GM18909 (cell line): ENCODE measurements around the gene MED12L.

Experiments
- ATAC-seq: cut with Tn5 transposase; IDR thresholded peaks from one replicate; pipeline ENCODE4 v1.9.1; 2021; ENCODE audit warnings: mild to moderate bottlenecking; ENCODE audit not compliant: unreplicated experiment, poor library complexity

Gene MED12L

DNA sequence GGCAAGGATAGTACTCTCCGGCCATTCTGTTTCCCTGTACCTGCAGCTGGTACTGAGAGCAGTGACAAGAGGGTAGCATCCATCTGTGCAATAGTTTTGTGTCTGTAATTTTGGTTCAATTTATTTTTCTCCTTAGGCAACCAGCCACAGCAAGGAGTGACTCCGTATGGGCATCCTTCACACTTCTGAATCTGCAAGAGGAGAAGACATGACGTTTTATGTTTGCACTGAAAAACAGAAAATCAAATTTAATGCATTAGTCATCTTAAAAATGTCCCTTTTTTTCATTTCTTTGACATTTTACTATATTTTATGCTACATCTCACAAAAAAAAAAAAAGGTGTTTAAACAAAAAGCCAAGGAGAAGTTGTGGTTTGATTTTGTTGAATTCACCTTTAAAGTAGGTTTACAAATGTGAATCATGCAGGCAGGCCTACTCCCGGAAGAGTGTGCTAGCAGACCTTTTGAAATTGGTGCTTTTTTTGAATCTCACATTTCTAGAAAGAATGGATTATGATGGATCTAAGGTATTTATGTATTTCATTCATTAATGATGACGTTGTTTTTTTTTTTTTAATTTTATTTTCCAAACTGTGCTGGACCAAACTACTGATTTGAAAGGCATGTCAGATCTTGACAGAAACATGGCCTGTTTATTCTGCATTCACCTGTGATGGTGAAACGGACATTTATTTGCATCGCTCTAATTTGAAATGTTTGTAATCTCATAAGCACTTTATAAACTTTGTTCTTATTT lies 347.3 kb downstream of the MED12L start:
- ATAC-seq: no peak

- peak; percentile 45 for ATAC-seq
Observed at GRCh38 chr3:151434151-151434890, 348.9 kb downstream of the MED12L start.

- ATAC-seq: no peak
Observed at GRCh38 chr3:151436675-151437446, 351.4 kb downstream of the MED12L start.

DNA sequence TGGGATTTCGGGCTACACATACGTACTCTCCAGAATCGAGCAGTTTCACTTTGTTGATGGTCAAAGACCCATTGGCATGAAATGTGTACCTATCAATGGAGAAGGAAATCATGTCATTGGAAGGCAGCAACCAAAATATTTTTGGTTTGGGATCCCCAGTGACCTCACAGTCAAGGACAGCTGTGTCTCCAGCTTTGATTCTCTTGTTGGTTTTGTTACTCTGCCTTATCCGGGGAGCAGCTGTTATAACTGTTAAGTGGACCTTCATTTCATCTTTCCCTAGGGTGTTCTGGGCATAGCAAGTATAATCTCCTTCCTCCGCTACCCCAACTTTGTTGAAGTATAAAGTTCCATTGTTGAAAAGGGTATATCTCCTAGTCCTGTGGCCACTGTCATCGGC lies 352.4 kb downstream of the MED12L start:
- no peak for ATAC-seq

GRCh38 chr3:151439652-151440125 lies 354.2 kb downstream of the MED12L start:
- peak; percentile 88 for ATAC-seq

GRCh38 chr3:151440940-151441339 lies 355.5 kb downstream of the MED12L start:
- ATAC-seq: no peak

- ATAC-seq: no peak
Observed at GRCh38 chr3:151443583-151443982, 358.1 kb downstream of the MED12L start.

DNA sequence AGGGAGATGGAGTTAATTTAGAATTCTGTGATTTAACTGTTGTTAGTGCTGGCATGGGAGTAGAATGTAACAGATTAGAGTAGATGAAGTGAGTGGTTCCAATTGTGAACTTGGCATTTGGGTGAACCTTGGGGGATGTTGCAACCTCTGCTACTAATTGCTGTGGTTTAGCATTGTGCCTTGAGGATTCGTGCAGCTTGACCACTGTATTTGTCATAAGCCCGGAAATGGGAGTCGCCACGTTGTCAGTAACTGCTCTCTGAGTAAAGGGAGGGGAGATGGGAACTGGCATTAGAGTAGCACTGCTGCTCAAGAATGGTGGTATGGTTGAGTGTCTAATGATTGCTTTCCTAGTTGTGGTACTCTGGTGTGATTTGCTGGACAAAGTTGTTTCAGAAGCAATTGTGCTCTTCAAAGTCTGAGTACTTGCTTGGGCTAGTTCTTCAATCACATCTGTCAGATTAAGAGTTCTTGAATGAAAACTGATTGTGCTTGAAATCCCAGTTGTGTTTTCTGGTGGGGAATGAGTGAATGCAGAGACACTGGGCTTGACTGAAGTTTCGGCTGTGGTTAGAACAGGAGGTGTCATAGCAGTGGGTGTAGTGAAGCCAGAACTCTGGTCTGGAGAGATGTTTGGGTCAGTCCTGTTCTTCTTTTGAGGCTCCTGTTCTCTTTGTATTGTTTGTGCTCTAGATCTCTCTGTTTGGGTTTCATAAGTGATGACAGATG lies 360.0 kb downstream of the MED12L start:
- ATAC-seq: no peak

GRCh38 chr3:151446002-151446340 lies 360.5 kb downstream of the MED12L start:
- no peak for ATAC-seq

GRCh38 chr3:151452368-151452767 lies 366.9 kb downstream of the MED12L start:
- ATAC-seq: no peak

DNA sequence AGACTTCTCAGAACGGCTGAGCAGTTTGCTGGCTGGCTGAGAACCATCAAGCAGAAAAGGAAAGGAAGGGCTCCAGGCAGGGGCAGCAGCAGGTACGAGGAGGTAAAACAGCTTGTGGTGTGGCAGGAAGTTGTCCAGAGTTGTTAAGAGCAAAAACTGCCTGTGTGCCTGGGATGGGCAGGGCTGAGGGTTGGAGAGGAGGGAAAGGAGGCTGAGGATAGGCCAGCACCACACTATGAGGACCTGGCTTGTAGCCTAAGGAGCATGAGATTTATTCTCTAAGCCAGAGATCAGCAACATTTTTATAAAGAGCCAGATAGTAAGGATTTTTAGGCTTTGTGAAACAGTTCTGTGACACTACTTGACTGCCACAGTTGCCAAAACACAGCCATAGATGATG lies 367.4 kb downstream of the MED12L start:
- ATAC-seq: no peak

DNA sequence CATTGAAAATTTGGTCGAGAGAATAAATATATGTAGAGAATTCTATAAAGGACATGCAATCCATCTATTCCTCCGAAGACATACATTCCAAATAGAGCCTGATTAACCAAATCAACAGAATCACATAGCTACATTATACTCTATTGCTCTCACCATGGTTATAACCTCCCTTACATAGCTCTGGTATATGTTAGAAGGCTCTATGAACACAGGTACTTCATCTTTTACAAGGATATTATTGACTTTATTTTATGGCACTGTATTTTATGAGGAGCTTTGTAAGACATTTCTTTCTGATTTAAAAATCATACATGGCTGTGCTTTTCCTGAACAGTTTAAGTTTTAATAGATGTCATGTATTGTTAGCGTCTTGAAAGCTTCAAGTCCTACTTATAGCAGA lies 370.6 kb downstream of the MED12L start:
- ATAC-seq: no peak

DNA sequence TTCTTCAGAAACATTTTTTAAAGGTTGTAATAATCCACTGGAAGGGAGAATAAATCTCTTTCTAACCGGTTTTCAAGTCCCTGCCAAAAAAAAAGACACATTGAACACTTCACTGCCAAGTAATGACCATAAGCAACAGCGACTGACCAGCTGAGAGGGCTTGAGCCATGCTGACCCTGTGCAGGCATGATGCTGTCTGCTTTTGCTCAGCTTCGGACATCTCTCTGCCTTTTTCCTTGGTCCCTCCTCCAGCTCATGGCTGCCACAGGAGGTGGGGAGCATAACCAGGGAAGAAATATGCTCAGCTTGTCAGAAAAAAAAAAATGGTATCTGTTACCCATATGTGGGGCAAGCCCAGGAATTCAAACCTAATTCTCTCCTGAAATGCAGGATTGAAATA lies 373.9 kb downstream of the MED12L start:
- no peak for ATAC-seq

DNA sequence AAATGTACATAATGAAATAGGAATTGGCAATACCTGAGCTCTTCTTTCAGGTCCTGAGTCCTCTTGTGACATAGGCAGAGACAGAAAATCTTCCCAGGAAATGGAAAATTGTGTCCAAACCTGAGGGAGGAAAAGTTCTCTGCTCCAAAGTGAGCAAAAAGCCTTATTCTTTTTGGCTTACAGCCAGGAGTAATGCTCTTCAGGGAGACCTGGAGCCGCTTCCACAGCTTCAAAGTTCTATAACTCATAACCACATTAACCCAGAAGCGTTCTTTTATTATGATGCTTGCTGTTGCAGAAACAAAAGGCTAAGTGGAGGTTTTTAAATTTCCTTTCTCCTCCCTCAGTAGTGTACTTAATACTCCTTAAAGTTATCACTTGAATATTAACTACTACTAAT lies 374.8 kb downstream of the MED12L start:
- no peak for ATAC-seq

DNA sequence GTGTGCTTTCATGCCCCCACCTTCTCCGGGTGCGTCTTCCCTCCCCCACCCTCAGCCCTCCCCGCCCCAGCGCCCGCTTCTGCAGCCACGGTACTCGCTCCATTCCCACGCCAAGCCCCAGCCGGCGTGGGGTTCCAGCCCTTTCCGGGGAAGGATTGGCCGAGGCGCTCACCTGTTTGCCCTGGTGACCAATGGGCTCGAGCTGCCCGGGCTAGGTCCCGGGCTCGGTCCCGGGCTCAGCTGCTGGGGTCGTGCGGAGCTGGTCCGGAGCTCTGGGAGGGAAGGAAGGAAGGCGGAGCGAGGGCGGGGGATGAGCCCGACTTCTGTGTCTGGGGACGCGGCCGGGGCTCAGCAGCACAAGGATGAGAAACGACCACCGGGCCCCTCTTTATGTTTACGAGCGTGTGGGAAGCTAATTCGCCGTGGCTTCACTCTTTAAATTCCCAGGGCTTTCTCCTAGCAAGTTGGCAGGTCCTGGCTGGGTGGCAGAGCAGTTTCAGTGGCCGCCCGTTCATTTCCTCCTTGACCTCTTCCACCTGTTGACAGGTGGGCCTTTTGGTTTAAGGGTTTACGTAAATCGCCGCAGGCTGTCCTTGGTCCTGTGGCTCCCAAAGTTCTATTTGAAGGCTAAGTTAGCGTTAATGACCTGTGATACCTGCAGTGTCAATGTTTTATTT lies 375.4 kb downstream of the MED12L start, which contains the start of gene IGSF10:
Gene IGSF10 (minus strand): TSS at position 288 of the 677 bp plus-strand sequence. CDS start 2,352 bp downstream, outside the sequence.
- ATAC-seq: no peak

DNA sequence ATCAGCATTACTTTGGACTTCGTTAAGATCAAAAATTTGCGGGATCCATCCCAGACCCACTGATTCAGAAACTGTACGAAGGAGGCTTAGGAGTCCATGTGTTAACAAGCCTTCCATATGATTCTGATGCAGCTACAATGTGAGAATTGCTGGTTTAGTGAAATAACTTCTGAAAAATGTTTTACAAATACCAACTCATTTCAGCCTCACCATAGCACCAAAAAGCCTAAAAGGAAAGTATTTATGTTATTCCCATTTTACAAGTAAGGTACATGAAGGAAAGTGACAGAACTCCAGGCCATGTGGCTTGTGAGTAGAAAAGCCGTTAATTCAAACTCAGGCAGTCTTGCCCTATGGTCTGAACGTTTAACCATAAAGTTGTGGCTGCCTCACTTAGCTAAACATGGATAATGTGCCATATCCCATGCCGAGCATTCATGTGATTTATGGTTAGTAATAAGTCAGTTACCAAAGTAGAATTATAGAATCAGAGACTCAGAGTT lies 376.9 kb downstream of the MED12L start:
- no peak for ATAC-seq

DNA sequence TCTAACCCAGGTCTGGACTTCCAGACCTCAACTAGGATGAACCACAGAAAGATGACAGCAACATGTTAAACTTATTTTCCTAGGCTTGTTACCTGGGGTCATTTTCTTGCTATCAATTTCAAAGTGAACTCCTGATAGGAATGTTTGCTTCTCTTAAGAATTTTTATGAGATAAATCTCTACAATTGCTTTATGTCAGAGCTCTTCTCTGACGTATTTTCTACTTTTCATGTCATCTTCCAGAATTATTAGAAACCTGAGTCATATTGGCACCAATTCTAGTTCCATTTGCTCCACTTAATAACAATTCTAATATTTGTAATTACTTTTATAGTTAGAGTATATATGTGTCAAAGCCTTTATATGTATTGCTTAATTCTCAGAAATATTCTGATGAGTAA lies 377.5 kb downstream of the MED12L start:
- no peak for ATAC-seq

DNA sequence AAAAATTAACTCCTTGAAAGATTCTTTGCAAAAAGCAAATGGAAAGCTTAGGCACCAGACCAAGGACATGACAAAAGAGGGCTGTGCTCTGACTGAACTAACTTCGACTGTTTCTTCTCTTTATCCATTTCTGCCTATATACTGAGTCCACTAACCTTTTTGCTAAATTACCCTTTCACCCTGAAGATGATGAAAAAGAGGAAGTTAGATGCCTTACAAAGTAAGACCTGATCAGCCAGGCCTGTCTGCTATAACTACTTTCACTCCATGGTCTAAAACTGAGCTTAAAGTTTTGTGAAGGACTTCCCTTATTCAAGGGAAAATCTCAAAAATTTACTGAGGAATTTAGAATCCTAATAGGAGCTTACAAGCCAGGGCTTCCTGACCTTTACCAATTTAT lies 381.6 kb downstream of the MED12L start:
- no peak for ATAC-seq

DNA sequence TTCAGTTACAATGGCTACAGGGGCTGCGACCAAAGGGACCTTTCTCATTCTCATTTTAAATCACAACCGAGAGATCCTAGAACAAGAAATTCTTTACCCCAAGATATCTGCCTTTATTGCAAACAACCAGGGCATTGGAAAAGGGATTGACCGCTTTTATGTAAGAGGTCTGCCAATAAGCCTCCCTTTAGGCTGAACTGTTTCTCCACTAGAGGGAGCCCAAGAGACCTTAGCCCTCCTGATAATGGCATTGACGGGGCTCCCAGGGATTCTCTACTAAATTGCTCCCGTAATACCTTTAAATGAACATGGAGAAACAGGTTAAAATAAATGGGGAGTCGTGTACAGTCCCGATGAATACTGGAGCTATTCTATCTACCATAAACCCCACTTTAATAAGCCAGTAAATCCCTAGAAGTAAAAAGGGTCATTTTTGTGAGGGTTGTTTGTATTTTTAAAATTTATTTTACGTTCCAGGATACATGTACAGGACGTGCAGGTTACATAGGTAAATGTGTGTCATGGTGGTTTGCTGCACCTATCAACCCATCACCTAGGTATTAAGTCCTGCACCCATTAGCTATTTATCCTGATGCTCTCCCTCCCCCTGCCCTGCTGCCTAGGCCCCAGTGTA lies 382.9 kb downstream of the MED12L start:
- ATAC-seq: no peak
